ENCODE measurements around the gene KCTD19.

GRCh38 chr16:67336116-67336515, 9.6 kb upstream of the KCTD19 start:
- TF ChIP-seq CTCF (IDR thresholded peaks at IDR 0.05), result no peak
- no peak for TF ChIP-seq EP300 (IDR thresholded peaks at IDR 0.05)
- TF ChIP-seq POLR2A (IDR thresholded peaks at IDR 0.05), result no peak

Data from tibial nerve (tissue), 4 donors.